Trophoblast cell (in vitro differentiated cells and primary cell): Measurements from ENCODE around the gene TBC1D7.
"Not testable (repeated sequence)": the region's sequence is repeated elsewhere in the genome, so short reads cannot be mapped to it uniquely, and the experiment has no call there.

Experiments
- DNase-seq, 2 donors: peaks; one replicate each; pipeline ENCODE4 v3.0.0-alpha.2; 2016
- H2AFZ ChIP-seq: 2 replicates; pipeline ENCODE4 v1.6.1; 2013; ENCODE audit warnings: low read length, moderate library complexity, mild to moderate bottlenecking; ENCODE audit not compliant: insufficient read depth, poor library complexity
- H2AK5ac ChIP-seq: 2 replicates; pipeline ENCODE4 v1.6.1; 2013; ENCODE audit warnings: mild to moderate bottlenecking, low read length
- H2BK120ac ChIP-seq: 2 replicates; pipeline ENCODE4 v1.6.1; 2013; ENCODE audit warnings: low read length, mild to moderate bottlenecking, moderate library complexity; ENCODE audit not compliant: insufficient read depth, poor library complexity
- H2BK12ac ChIP-seq: 2 replicates; pipeline ENCODE4 v1.6.1; 2013; ENCODE audit warnings: mild to moderate bottlenecking, low read length, moderate library complexity
- H2BK5ac ChIP-seq: 2 replicates; pipeline ENCODE4 v1.6.1; 2013; ENCODE audit warnings: low read length, low read depth, moderate library complexity, mild to moderate bottlenecking; ENCODE audit not compliant: poor library complexity
- H3K14ac ChIP-seq: 2 replicates; pipeline ENCODE4 v1.6.1; 2013; ENCODE audit warnings: mild to moderate bottlenecking, low read length
- H3K18ac ChIP-seq: 2 replicates; pipeline ENCODE4 v1.6.1; 2013; ENCODE audit warnings: mild to moderate bottlenecking, low read length
- H3K23ac ChIP-seq: 2 replicates; pipeline ENCODE4 v1.6.1; 2013; ENCODE audit warnings: low read length
- H3K27ac ChIP-seq: 2 replicates; pipeline ENCODE4 v1.5.1; 2013; ENCODE audit warnings: low read depth, mild to moderate bottlenecking, inconsistent platforms, low read length, moderate library complexity
- H3K27me3 ChIP-seq: 2 replicates; pipeline ENCODE4 v1.6.1; 2013; ENCODE audit warnings: inconsistent platforms, mild to moderate bottlenecking, low read length, moderate library complexity; ENCODE audit not compliant: insufficient read depth
- H3K36me3 ChIP-seq, 2 experiments: 1 replicate in 1 of 2; 2 replicates in 1 of 2; pipeline ENCODE4 v1.6.1; 2013; ENCODE audit warnings: low read length in 2 of 2, mild to moderate bottlenecking in 2 of 2, moderate library complexity in 1 of 2; ENCODE audit not compliant: insufficient read depth in 2 of 2, control insufficient read depth in 1 of 2
- H3K4ac ChIP-seq: 2 replicates; pipeline ENCODE4 v1.6.1; 2013; ENCODE audit warnings: low read depth, mild to moderate bottlenecking, low read length, moderate library complexity
- H3K4me1 ChIP-seq, 2 experiments: 1 replicate in 1 of 2; 2 replicates in 1 of 2; pipeline ENCODE4 v1.6.1; 2013; ENCODE audit warnings: low read length in 2 of 2, mild to moderate bottlenecking in 2 of 2, moderate library complexity in 1 of 2; ENCODE audit not compliant: insufficient read depth in 2 of 2, control insufficient read depth in 1 of 2
- H3K4me2 ChIP-seq: 2 replicates; pipeline ENCODE4 v1.6.1; 2013; ENCODE audit warnings: inconsistent platforms, mild to moderate bottlenecking, low read length, moderate library complexity
- H3K4me3 ChIP-seq: 2 replicates; pipeline ENCODE4 v1.5.1; 2013; ENCODE audit warnings: mild to moderate bottlenecking, low read depth, low read length, inconsistent platforms
- H3K79me1 ChIP-seq: one replicate; pipeline ENCODE4 v1.6.1; 2013; ENCODE audit warnings: low read length
- H3K79me2 ChIP-seq: 2 replicates; pipeline ENCODE4 v1.6.1; 2013; ENCODE audit warnings: low read length, mild to moderate bottlenecking; ENCODE audit not compliant: control insufficient read depth, insufficient read depth, poor library complexity
- H3K9ac ChIP-seq: 2 replicates; pipeline ENCODE4 v1.6.1; 2013; ENCODE audit warnings: mild to moderate bottlenecking, low read length
- H3K9me3 ChIP-seq: 2 replicates; pipeline ENCODE4 v1.6.1; 2013; ENCODE audit warnings: low read depth, mild to moderate bottlenecking, control low read depth, inconsistent platforms, low read length; ENCODE audit not compliant: insufficient read depth
- H4K12ac ChIP-seq: 2 replicates; pipeline ENCODE4 v1.6.1; 2013; ENCODE audit warnings: low read depth, mild to moderate bottlenecking, low read length, moderate library complexity
- H4K8ac ChIP-seq: 2 replicates; pipeline ENCODE4 v1.6.1; 2013; ENCODE audit warnings: low read depth, mild to moderate bottlenecking, low read length, moderate library complexity
- H4K91ac ChIP-seq: one replicate; pipeline ENCODE4 v1.6.1; 2013; ENCODE audit warnings: low read depth, mild to moderate bottlenecking, low read length, moderate library complexity
- WGBS: extraction: QIAGEN DNeasy Blood & Tissue Kit; methylation state at CpG from one replicate; pipeline ENCODE4 v1.1.7; 2013; ENCODE audit warnings: missing lambda C conversion rate; ENCODE audit not compliant: insufficient read length, insufficient coverage; ENCODE audit errors: extremely low coverage; 5-methylcytosine and 5-hydroxymethylcytosine counted together

Gene TBC1D7

GRCh38 chr6:13327691-13328075 lies 654 bp downstream of the TBC1D7 start:
- Histone ChIP-seq H4K12ac (no peak overlapping the region), H3K79me2 (peaks cover 3% of the 10 kb centered on the region), H2BK120ac (no peak overlapping the region), H2AFZ (no peak overlapping the region), H3K4me1 (no peaks in the 10 kb centered on the region), H3K9me3 (no peaks in the 10 kb centered on the region), H3K27ac (peak overlapping the region; percentile 35), H3K27me3 (no peaks in the 10 kb centered on the region), H3K18ac (no peak overlapping the region), H2BK12ac (no peak overlapping the region), H2AK5ac (no peak overlapping the region), H3K4me2 (peak overlapping the region; percentile 87), H3K23ac (no peak overlapping the region), H2BK5ac (no peak overlapping the region), H3K9ac (peak overlapping the region; percentile 79), H3K14ac (no peak overlapping the region), H3K36me3 (peaks cover 10 to 16% of the 10 kb centered on the region in 2 experiments), H4K91ac (no peak overlapping the region), H3K4ac (no peak overlapping the region), H3K79me1 (peaks cover 8% of the 10 kb centered on the region), H4K8ac (peak overlapping the region; percentile 9), H3K4me3 (peak overlapping the region; percentile 87)
- no peak for DNase-seq
- WGBS: no CpG with 5 or more reads among the region's 10 CpGs

- H2AK5ac ChIP-seq, H2BK5ac ChIP-seq, H4K12ac ChIP-seq, H3K9me3 ChIP-seq, H3K4me1 ChIP-seq, H3K18ac ChIP-seq, H2BK120ac ChIP-seq, H2BK12ac ChIP-seq, H3K27me3 ChIP-seq, H4K91ac ChIP-seq, H3K79me1 ChIP-seq, H3K9ac ChIP-seq, H4K8ac ChIP-seq, H3K23ac ChIP-seq, DNase-seq, H3K14ac ChIP-seq, H2AFZ ChIP-seq, H3K4ac ChIP-seq, H3K27ac ChIP-seq, H3K4me3 ChIP-seq, H3K4me2 ChIP-seq, H3K79me2 ChIP-seq: not testable (repeated sequence)
- no CpG with 5 or more reads among the region's 3 CpGs for WGBS
- H3K36me3 ChIP-seq: peaks cover 14 to 25% of the 10 kb centered on the region in 2 experiments
Measured at GRCh38 chr6:13326031-13326586, 2.2 kb downstream of the TBC1D7 start.

- Histone ChIP-seq H4K8ac (no peak overlapping the region), H3K9ac (no peak overlapping the region), H2AK5ac (no peak overlapping the region), H4K91ac (no peak overlapping the region), H3K36me3 (peaks cover 26 to 60% of the 10 kb centered on the region in 2 experiments), H3K9me3 (no peaks in the 10 kb centered on the region), H3K4me3 (no peak overlapping the region), H3K23ac (no peak overlapping the region), H3K14ac (no peak overlapping the region), H2BK12ac (no peak overlapping the region), H4K12ac (no peak overlapping the region), H3K79me2 (no peaks in the 10 kb centered on the region), H3K4me1 (no peaks in the 10 kb centered on the region), H2BK5ac (no peak overlapping the region), H2AFZ (no peak overlapping the region), H3K4me2 (no peak overlapping the region), H3K79me1 (no peaks in the 10 kb centered on the region), H2BK120ac (no peak overlapping the region), H3K27ac (no peak overlapping the region), H3K4ac (no peak overlapping the region), H3K18ac (no peak overlapping the region), H3K27me3 (no peaks in the 10 kb centered on the region)
- no CpG with 5 or more reads among the region's 5 CpGs for WGBS
- no peak for DNase-seq
Measured at GRCh38 chr6:13319891-13320564, 8.3 kb downstream of the TBC1D7 start.

- Histone ChIP-seq H4K91ac (no peak overlapping the region), H2BK5ac (no peak overlapping the region), H3K4me3 (no peak overlapping the region), H3K9me3 (no peaks in the 10 kb centered on the region), H2AFZ (no peak overlapping the region), H2BK12ac (no peak overlapping the region), H3K18ac (no peak overlapping the region), H2AK5ac (no peak overlapping the region), H3K9ac (no peak overlapping the region), H3K36me3 (peaks cover 23 to 58% of the 10 kb centered on the region in 2 experiments), H4K8ac (no peak overlapping the region), H3K4me2 (no peak overlapping the region), H3K23ac (no peak overlapping the region), H3K14ac (no peak overlapping the region), H3K79me2 (no peaks in the 10 kb centered on the region), H4K12ac (no peak overlapping the region), H3K4me1 (no peaks in the 10 kb centered on the region), H2BK120ac (no peak overlapping the region), H3K79me1 (no peaks in the 10 kb centered on the region), H3K4ac (no peak overlapping the region), H3K27me3 (no peaks in the 10 kb centered on the region), H3K27ac (no peak overlapping the region)
- no CpG with 5 or more reads among the region's 2 CpGs for WGBS
- no peak for DNase-seq
Measured at GRCh38 chr6:13318821-13319220, 9.5 kb downstream of the TBC1D7 start.
